Left ventricle myocardium inferior (tissue), 1 donor: ENCODE results near the gene WTIP. TPM values are rescaled to one million over a fixed set of nuclear protein-coding genes. Genes with fewer than 3 reads are reported as not detected.

Source experiments
- DNase-seq: peaks from one replicate; pipeline ENCODE4 v3.0.0-alpha.2; 2020
- H3K27ac ChIP-seq: fragments of 200-600 bp; replicated peaks from 2 replicates; pipeline ENCODE4 v1.8.0; 2021
- H3K27me3 ChIP-seq: fragments of 200-600 bp; 2 replicates; pipeline ENCODE4 v1.8.0; 2021; ENCODE audit warnings: low read depth
- H3K36me3 ChIP-seq: fragments of 200-600 bp; 2 replicates; pipeline ENCODE4 v1.8.0; 2021
- H3K4me1 ChIP-seq: fragments of 200-600 bp; 2 replicates; pipeline ENCODE4 v1.8.0; 2021
- H3K4me3 ChIP-seq: fragments of 200-600 bp; 2 replicates; pipeline ENCODE4 v1.8.0; 2021; ENCODE audit warnings: mild to moderate bottlenecking, moderate library complexity
- H3K9me3 ChIP-seq: fragments of 200-600 bp; replicated peaks from 2 replicates; pipeline ENCODE4 v1.8.0; 2021
- CTCF ChIP-seq: fragments of 200-600 bp; IDR thresholded peaks from 2 replicates; pipeline ENCODE4 v1.8.0; 2021; ENCODE audit warnings: antibody characterized with exemption, mild to moderate bottlenecking, borderline replicate concordance
- intact Hi-C: fragments of 100-400 bp; cut with micrococcal nuclease; formaldehyde crosslinking; loops from one replicate; pipeline ENCODE4 v1.11.0; 2022
- long read RNA-seq: library from polyadenylated mRNA; unstranded; transcript quantifications from one replicate; pipeline ENCODE4 v2.0.0, GENCODE V29; 2021
- total RNA-seq: library from RNA; stranded (reverse); fragmentation: NEBNext Ultra II Directional; extraction: Animal tissue kit (Norgen Biotek cat#: 25700); gene quantifications from one replicate; pipeline ENCODE4 v1.2.1, GENCODE V29; 2021
- donor health status: DM: no; HTN: yes; CAD: no; lungs with severe emphysema.

Gene WTIP
- 19.5 TPM for total RNA-seq
- long read RNA-seq, full-length matches to known transcripts = 104 of 113 reads
- long read RNA-seq, partial matches to known transcripts = 0 of 113 reads
- long read RNA-seq, other reads (novel, unspliced or antisense) = 9 of 113 reads

GRCh38 chr19:34480971-34481841 is at the start of gene WTIP:
Gene WTIP, plus strand, starts transcription at chr19:34481758. Its CDS starts 217 bp downstream, at chr19:34481975.
- peak within 1 kb of the TSS; percentile 82 for H3K4me3 ChIP-seq
- peak; percentile 84 for DNase-seq
- intact Hi-C loops = no loop called here
- peak within 1 kb of the TSS; percentile 90 for H3K27ac ChIP-seq
- no peaks in the 10 kb centered on the region for H3K27me3 ChIP-seq
- H3K4me1 ChIP-seq = peaks cover 46% of the 10 kb centered on the region
- no peak for TF ChIP-seq CTCF
- H3K36me3 ChIP-seq = no peaks in the 10 kb centered on the region
- H3K9me3 ChIP-seq = no peaks in the 10 kb centered on the region

GRCh38 chr19:34432797-34433196 is 48.8 kb upstream of the WTIP start:
- peaks cover 48% of the 10 kb centered on the region for H3K36me3 ChIP-seq
- intact Hi-C loops = no loop called here
- TF ChIP-seq CTCF = no peak
- H3K27ac ChIP-seq = peak overlapping the region; percentile 89
- no peaks in the 10 kb centered on the region for H3K9me3 ChIP-seq
- DNase-seq = peak; percentile 33
- peak overlapping the region; percentile 3 for H3K4me3 ChIP-seq
- H3K27me3 ChIP-seq = no peaks in the 10 kb centered on the region
- peaks cover 68% of the 10 kb centered on the region for H3K4me1 ChIP-seq

DNA sequence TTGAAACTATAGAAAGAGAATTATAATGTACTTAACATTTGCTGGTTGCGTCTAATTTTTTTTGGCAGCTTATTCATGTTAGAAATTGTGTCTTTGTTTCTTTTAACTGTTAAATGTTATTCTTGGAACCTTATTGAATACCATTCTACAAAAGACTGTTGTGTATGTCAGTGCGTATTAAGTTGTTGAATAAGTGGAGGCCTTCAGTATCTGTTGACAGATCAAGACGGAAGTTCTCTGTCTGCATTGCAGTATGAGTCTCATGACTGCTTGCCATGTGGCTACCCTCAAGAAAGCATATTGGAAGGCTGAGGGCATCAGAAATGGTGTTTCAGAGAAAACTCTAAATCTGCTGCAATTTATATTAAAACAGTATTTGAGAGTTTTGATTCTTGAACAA is 44.8 kb upstream of the WTIP start:
- no peaks in the 10 kb centered on the region for H3K9me3 ChIP-seq
- no peak for DNase-seq
- peak overlapping the region; percentile 13 for H3K27ac ChIP-seq
- intact Hi-C loops = no loop called here
- H3K36me3 ChIP-seq = peaks cover 87% of the 10 kb centered on the region
- H3K4me1 ChIP-seq = peaks cover 29% of the 10 kb centered on the region
- TF ChIP-seq CTCF = no peak
- H3K4me3 ChIP-seq = no peak overlapping the region
- no peaks in the 10 kb centered on the region for H3K27me3 ChIP-seq

- H3K9me3 ChIP-seq = no peaks in the 10 kb centered on the region
- no peak for TF ChIP-seq CTCF
- peaks cover 3% of the 10 kb centered on the region for H3K4me1 ChIP-seq
- DNase-seq = no peak
- H3K4me3 ChIP-seq = no peak overlapping the region
- no peaks in the 10 kb centered on the region for H3K27me3 ChIP-seq
- no peak overlapping the region for H3K27ac ChIP-seq
- intact Hi-C loops = no loop called here
- peaks cover 100% of the 10 kb centered on the region for H3K36me3 ChIP-seq
Observed at GRCh38 chr19:34448191-34448590, 33.4 kb upstream of the WTIP start.

- no peak for DNase-seq
- TF ChIP-seq CTCF = no peak
- H3K4me3 ChIP-seq = no peak overlapping the region
- H3K4me1 ChIP-seq = peaks cover 12% of the 10 kb centered on the region
- intact Hi-C loops = no loop called here
- H3K27ac ChIP-seq = peak overlapping the region; percentile 21
- no peaks in the 10 kb centered on the region for H3K27me3 ChIP-seq
- H3K9me3 ChIP-seq = no peaks in the 10 kb centered on the region
- peaks cover 88% of the 10 kb centered on the region for H3K36me3 ChIP-seq
Observed at GRCh38 chr19:34452723-34453122, 28.8 kb upstream of the WTIP start.
